Measurements from ENCODE around the gene MYOG.
A peak's percentile ranks its signal among the peaks of the same experiment; 100 is the strongest.

DNA sequence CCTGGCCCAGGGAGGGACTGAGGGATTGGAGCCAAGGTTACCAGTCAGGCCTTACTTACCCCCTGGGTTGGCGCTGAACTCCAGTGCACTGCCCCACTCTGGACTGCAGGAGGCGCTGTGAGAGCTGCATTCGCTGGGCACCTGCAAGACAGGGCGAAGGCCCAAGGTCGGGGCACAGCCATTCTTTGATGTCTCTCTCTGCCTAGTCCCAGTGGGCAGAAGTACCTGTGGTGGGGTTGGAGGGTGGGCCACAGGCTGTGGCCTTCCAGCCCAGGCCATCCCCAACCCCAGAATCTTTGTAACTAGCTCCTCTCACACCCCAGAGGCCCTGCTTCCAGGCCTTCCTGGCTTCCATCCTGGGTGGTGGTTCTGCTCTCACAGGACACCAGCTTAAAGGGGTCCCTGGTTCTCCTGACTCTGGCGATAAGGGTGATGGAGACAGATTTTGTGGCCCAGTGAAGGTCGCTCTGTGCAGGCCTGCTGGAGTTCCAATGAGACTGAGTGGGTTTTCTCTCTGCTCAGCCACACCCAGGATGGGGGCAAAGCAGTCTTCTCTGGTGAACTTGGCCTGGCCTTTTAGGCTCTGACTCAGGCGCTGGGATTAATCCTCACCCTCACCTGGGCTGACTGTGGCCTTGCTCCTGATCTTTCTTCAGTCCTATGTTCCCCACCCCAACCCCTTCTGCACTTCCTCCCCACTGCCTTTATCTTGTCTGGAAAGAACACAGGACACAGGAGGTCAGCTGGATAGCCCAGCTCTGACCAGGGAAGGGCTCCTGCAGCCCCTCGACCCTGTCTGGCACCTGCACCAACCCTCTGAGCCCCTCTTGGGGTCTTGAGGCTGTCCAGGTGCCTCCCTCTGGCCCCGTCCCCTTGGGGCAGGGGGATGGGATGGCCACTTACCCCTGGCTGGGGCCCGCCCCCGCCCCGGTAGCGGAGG, 954 bp downstream of the MYOG start:
- TF ChIP-seq, protein P1, sequence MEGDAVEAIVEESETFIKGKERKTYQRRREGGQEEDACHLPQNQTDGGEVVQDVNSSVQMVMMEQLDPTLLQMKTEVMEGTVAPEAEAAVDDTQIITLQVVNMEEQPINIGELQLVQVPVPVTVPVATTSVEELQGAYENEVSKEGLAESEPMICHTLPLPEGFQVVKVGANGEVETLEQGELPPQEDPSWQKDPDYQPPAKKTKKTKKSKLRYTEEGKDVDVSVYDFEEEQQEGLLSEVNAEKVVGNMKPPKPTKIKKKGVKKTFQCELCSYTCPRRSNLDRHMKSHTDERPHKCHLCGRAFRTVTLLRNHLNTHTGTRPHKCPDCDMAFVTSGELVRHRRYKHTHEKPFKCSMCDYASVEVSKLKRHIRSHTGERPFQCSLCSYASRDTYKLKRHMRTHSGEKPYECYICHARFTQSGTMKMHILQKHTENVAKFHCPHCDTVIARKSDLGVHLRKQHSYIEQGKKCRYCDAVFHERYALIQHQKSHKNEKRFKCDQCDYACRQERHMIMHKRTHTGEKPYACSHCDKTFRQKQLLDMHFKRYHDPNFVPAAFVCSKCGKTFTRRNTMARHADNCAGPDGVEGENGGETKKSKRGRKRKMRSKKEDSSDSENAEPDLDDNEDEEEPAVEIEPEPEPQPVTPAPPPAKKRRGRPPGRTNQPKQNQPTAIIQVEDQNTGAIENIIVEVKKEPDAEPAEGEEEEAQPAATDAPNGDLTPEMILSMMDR (conservative IDR thresholded peaks at IDR 0.05): peak; percentile 69
- no peak for TF ChIP-seq ZFX (IDR thresholded peaks at IDR 0.05)
